Parathyroid adenoma (tissue), 2 donors: Measurements from ENCODE around the gene RNF8.

Source experiments
- H2AFZ ChIP-seq: fragments of 300-600 bp; sonication (generic); one replicate; pipeline ENCODE4 v1.7.0; 2017; ENCODE audit warnings: antibody characterized with exemption, mild to moderate bottlenecking
- H3K27ac ChIP-seq: fragments of 300-600 bp; sonication (generic); one replicate; pipeline ENCODE4 v1.7.0; 2017
- H3K27me3 ChIP-seq: fragments of 300-600 bp; sonication (generic); one replicate; pipeline ENCODE4 v1.7.0; 2017; ENCODE audit warnings: low read length; ENCODE audit not compliant: control insufficient read depth, insufficient read depth
- H3K36me3 ChIP-seq: fragments of 300-600 bp; sonication (generic); one replicate; pipeline ENCODE4 v1.7.0; 2017; ENCODE audit warnings: low read length; ENCODE audit not compliant: control insufficient read depth, insufficient read depth
- H3K4me1 ChIP-seq: fragments of 300-600 bp; sonication (generic); one replicate; pipeline ENCODE4 v1.7.0; 2017; ENCODE audit warnings: control low read depth
- H3K4me2 ChIP-seq: fragments of 300-600 bp; sonication (generic); one replicate; pipeline ENCODE4 v1.7.0; 2017; ENCODE audit warnings: low read length
- H3K4me3 ChIP-seq: fragments of 300-600 bp; sonication (generic); one replicate; pipeline ENCODE4 v1.7.0; 2017; ENCODE audit warnings: low read depth, low read length
- H3K79me2 ChIP-seq: fragments of 300-600 bp; sonication (generic); one replicate; pipeline ENCODE4 v1.7.0; 2017; ENCODE audit warnings: control low read depth
- H3K9ac ChIP-seq: fragments of 300-600 bp; sonication (generic); one replicate; pipeline ENCODE4 v1.7.0; 2017; ENCODE audit warnings: mild to moderate bottlenecking
- H3K9me3 ChIP-seq: fragments of 300-600 bp; sonication (generic); one replicate; pipeline ENCODE4 v1.7.0; 2017; ENCODE audit warnings: low read length; ENCODE audit not compliant: control insufficient read depth
- TF ChIP-seq, protein P1 (sequence below): fragments of 300-600 bp; sonication (generic); IDR thresholded peaks from one replicate; pipeline ENCODE4 v1.7.0; 2017; ENCODE audit warnings: antibody characterized with exemption, mild to moderate bottlenecking
- donor health status: primary hyperparathyroidism.

The RNF8 gene

DNA sequence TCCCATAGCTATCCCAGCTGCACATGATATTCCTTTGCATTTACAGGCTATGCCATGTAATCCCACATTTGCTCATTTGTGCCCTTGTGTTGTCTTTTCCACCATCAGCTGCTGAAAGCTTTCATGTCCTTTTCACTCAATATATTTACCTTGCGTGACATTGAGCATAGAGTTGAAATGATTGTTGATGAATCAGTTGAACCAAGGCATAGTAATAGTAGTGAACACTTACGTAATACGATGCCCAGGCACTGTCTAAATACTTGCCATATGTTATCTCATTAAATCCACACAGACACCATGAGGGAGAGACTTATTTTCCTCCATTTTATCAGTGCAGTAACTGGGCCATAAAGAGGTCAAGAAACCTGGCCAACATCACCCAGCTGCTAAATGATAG lies 13.1 kb downstream of the RNF8 start:
- no peak overlapping the region for H2AFZ ChIP-seq
- no peaks in the 10 kb centered on the region for H3K27me3 ChIP-seq
- H3K79me2 ChIP-seq = no peaks in the 10 kb centered on the region
- H3K9me3 ChIP-seq = no peaks in the 10 kb centered on the region
- TF ChIP-seq, protein P1, sequence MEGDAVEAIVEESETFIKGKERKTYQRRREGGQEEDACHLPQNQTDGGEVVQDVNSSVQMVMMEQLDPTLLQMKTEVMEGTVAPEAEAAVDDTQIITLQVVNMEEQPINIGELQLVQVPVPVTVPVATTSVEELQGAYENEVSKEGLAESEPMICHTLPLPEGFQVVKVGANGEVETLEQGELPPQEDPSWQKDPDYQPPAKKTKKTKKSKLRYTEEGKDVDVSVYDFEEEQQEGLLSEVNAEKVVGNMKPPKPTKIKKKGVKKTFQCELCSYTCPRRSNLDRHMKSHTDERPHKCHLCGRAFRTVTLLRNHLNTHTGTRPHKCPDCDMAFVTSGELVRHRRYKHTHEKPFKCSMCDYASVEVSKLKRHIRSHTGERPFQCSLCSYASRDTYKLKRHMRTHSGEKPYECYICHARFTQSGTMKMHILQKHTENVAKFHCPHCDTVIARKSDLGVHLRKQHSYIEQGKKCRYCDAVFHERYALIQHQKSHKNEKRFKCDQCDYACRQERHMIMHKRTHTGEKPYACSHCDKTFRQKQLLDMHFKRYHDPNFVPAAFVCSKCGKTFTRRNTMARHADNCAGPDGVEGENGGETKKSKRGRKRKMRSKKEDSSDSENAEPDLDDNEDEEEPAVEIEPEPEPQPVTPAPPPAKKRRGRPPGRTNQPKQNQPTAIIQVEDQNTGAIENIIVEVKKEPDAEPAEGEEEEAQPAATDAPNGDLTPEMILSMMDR = no peak
- H3K27ac ChIP-seq = no peak overlapping the region
- H3K4me3 ChIP-seq = no peak overlapping the region
- no peaks in the 10 kb centered on the region for H3K36me3 ChIP-seq
- H3K4me2 ChIP-seq = no peak overlapping the region
- no peak overlapping the region for H3K9ac ChIP-seq
- H3K4me1 ChIP-seq = no peaks in the 10 kb centered on the region

DNA sequence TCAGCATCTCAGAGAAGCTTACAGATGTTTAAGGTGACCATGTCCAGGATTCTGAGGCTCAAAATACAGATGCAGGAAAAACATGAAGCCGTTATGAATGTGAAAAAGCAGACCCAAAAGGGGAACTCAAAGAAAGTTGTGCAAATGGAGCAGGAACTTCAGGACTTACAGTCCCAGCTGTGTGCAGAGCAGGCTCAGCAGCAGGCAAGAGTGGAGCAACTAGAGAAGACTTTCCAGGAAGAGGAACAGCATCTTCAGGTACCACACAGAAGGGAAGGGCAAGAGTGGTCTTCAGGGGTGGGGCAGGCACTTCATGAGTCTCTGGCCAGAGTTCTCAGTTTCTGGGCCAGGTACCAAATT lies 15.2 kb downstream of the RNF8 start:
- no peak overlapping the region for H3K9ac ChIP-seq
- H2AFZ ChIP-seq = no peak overlapping the region
- no peaks in the 10 kb centered on the region for H3K27me3 ChIP-seq
- no peaks in the 10 kb centered on the region for H3K9me3 ChIP-seq
- TF ChIP-seq, protein P1 = no peak
- no peak overlapping the region for H3K4me3 ChIP-seq
- H3K27ac ChIP-seq = no peak overlapping the region
- H3K4me1 ChIP-seq = no peaks in the 10 kb centered on the region
- H3K4me2 ChIP-seq = no peak overlapping the region
- no peaks in the 10 kb centered on the region for H3K79me2 ChIP-seq
- no peaks in the 10 kb centered on the region for H3K36me3 ChIP-seq

DNA sequence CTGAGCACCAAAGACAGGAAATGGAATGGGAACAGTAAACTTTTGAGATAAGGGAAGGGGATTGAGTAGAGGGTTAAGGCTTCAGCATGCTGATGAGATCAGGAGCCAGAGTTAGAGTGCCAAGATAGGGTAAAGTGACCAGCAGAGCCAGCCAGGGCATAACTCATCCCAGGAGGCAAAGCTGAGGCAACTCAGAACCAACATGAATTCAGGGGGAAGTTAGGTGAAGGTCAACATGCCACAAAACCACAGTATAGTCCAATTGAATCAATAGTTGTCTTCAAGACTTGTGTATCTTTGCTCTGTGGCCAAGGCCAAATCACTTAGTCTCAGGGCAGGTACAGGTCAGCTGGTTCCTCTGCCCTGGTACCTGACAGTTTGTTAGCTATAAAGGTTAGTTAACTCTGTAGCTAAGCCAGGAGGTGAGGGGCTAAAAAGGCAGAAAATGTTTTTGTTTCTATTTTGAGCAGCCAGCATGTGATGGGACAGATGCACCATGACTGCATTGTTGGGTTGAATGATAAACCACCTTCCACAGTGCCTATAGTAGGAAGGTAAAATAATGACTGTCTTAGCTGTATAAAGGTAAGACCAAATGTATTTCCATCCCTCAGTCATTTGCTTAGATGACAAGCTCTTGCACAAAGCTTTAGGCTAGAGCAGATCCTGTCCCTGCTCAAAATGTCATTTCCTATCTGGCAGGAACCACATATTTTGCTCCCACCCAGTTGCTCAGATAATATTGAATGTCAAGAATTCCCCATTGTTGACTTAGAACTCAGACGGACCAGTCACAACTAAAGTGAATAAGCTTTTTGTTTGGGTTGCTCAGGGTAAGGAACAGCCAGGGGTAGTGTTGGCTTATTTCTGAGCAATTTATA lies 15.8 kb downstream of the RNF8 start:
- Histone ChIP-seq H3K9ac (no peak overlapping the region), H3K4me3 (no peak overlapping the region)

DNA sequence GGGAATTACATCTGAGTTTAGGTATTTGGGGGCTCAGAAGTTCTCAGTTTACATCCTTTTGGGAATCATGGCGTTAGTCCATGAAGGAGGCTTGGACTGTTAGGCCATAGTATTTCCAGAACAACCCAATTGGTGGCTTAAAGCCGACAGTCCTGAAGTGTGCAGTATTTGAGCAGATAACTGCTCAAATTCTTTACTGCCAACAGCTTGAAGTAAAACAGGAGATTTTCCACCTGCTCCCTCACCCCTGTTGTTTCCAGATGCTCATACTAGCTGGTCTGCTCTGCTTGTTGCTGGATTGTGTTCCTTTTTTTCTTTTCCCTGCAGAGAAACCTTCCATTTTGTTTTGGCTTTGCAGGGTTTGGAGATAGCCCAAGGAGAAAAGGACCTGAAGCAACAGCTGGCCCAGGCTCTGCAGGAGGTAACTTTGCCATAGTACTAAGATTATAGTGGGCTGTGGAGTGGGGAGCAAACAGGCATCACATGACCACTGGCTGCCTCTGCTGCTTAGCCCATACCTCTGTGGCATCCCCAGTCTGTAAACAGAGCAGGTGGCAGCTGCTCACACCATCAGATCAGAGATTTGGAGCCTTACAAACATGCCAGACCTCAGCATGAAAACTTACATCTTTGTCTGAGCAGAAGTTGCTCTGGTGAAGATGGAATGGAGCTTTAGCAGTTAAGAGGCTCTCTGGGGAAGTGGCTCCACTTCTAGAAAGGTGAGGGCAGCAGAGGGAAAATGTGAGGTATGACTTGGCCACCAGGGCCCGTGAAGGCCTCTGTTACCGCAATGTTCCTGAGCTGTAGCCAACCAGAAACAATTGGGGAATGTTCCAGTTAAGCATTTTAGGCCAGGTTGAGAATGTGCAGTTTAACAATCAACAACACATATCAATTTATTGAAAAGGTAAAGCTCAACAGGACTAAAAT lies 17.6 kb downstream of the RNF8 start:
- H2AFZ ChIP-seq = no peak overlapping the region
- no peak overlapping the region for H3K4me2 ChIP-seq
- H3K4me1 ChIP-seq = no peaks in the 10 kb centered on the region
- H3K79me2 ChIP-seq = no peaks in the 10 kb centered on the region
- no peak overlapping the region for H3K9ac ChIP-seq
- TF ChIP-seq, protein P1 = no peak
- no peaks in the 10 kb centered on the region for H3K27me3 ChIP-seq
- no peak overlapping the region for H3K4me3 ChIP-seq
- no peaks in the 10 kb centered on the region for H3K9me3 ChIP-seq
- H3K27ac ChIP-seq = no peak overlapping the region
- H3K36me3 ChIP-seq = no peaks in the 10 kb centered on the region

More for the DNA sequence above, 15.8 kb downstream of the RNF8 start:
- no peaks in the 10 kb centered on the region for H3K27me3 ChIP-seq
- no peak overlapping the region for H3K27ac ChIP-seq
- no peak overlapping the region for H2AFZ ChIP-seq
- TF ChIP-seq, protein P1 = no peak
- no peaks in the 10 kb centered on the region for H3K9me3 ChIP-seq
- no peaks in the 10 kb centered on the region for H3K36me3 ChIP-seq
- no peaks in the 10 kb centered on the region for H3K79me2 ChIP-seq
- no peak overlapping the region for H3K4me2 ChIP-seq
- no peaks in the 10 kb centered on the region for H3K4me1 ChIP-seq
